ENCODE data around the gene PLEK2.
"Not testable (repeated sequence)": the region's sequence is repeated elsewhere in the genome, so short reads cannot be mapped to it uniquely, and the experiment has no call there.

The PLEK2 gene

GRCh38 chr14:67358924-67359774, 52.8 kb downstream of the PLEK2 start:
- no peak for DNase-seq (ENCODE audit: low read depth, low spot score)

GRCh38 chr14:67357969-67358354, 54.0 kb downstream of the PLEK2 start:
- no peak for DNase-seq (ENCODE audit: low read depth, low spot score)

- no peak for DNase-seq (ENCODE audit: low read depth, low spot score)
Measured at GRCh38 chr14:67357186-67357968, 54.6 kb downstream of the PLEK2 start.

GRCh38 chr14:67352055-67352454, 59.9 kb downstream of the PLEK2 start:
- DNase-seq (ENCODE audit: low read depth, low spot score), result no peak

GRCh38 chr14:67345583-67345982, 66.4 kb downstream of the PLEK2 start:
- no peak for DNase-seq (ENCODE audit: low read depth, low spot score)

- DNase-seq (ENCODE audit: low read depth, low spot score), result no peak
Measured at GRCh38 chr14:67343601-67344230, 68.2 kb downstream of the PLEK2 start.

- not testable (repeated sequence) for DNase-seq (ENCODE audit: low read depth, low spot score)
Measured at GRCh38 chr14:67341231-67341630, 70.7 kb downstream of the PLEK2 start.

Measured in brain pericyte (primary cell).